PC-9 (cell line): ENCODE measurements around the gene SPRED2. TPM values are rescaled to one million over a fixed set of nuclear protein-coding genes. Genes with fewer than 3 reads are reported as not detected.
"Not testable (repeated sequence)": the region's sequence is repeated elsewhere in the genome, so short reads cannot be mapped to it uniquely, and the experiment has no call there.

Experiments used
- BruUV-seq: library from RNA; stranded (reverse); fragments of 400-500 nt; replicated peaks from 2 replicates; lab custom pipeline; 2021; lab: Mats Ljungman, UMichigan
- CTCF ChIA-PET: fragments of 300-600 bp; sonication (Branson Sonifier 250); formaldehyde crosslinking; loops from one replicate; lab custom pipeline; 2022; ENCODE audit warnings: antibody characterized with exemption; lab: Charles Lee
- POLR2A ChIA-PET: fragments of 300-600 bp; sonication (Branson Sonifier 250); formaldehyde crosslinking; loops from one replicate; lab custom pipeline; 2022; ENCODE audit warnings: antibody characterized with exemption; ENCODE audit not compliant: unreplicated experiment; lab: Charles Lee
- DNase-seq, 2 experiments: peaks; one replicate each; pipeline versions ENCODE4 v3.0.0 to v3.0.0-alpha.2; 2015 to 2022; ENCODE audit warnings: mixed read lengths in 1 of 2
- H2AFZ ChIP-seq: fragments of 200-600 bp; sonication (generic); 2 replicates; pipeline ENCODE4 v1.8.1; 2017; ENCODE audit warnings: antibody characterized with exemption
- H3F3A ChIP-seq: fragments of 200-600 bp; sonication (generic); 2 replicates; pipeline ENCODE4 v1.8.1; 2017; ENCODE audit warnings: antibody characterized with exemption, mild to moderate bottlenecking, low read depth; ENCODE audit not compliant: insufficient read depth
- H3K27ac ChIP-seq: fragments of 200-600 bp; sonication (generic); 2 replicates; pipeline ENCODE4 v1.6.1; 2016; ENCODE audit warnings: mixed run types
- H3K27me3 ChIP-seq: fragments of 200-600 bp; sonication (generic); 2 replicates; pipeline ENCODE4 v1.6.1; 2016; ENCODE audit warnings: low read depth, mixed run types; ENCODE audit not compliant: insufficient read depth
- H3K36me3 ChIP-seq: fragments of 200-600 bp; sonication (generic); 2 replicates; pipeline ENCODE4 v1.6.1; 2016; ENCODE audit warnings: low read depth, mixed run types
- H3K4me1 ChIP-seq: fragments of 200-600 bp; sonication (generic); replicated peaks from 2 replicates; pipeline ENCODE4 v1.6.1; 2016; ENCODE audit warnings: mixed run types; ENCODE audit not compliant: insufficient read depth
- H3K4me2 ChIP-seq: fragments of 200-600 bp; sonication (generic); 2 replicates; pipeline ENCODE4 v1.6.1; 2017; ENCODE audit warnings: mixed run types
- H3K4me3 ChIP-seq: fragments of 200-600 bp; sonication (generic); 2 replicates; pipeline ENCODE4 v1.6.1; 2016; ENCODE audit warnings: mixed run types
- H3K79me2 ChIP-seq: fragments of 200-600 bp; sonication (generic); 2 replicates; pipeline ENCODE4 v1.6.1; 2017; ENCODE audit warnings: low read depth, mixed run types
- H3K9me2 ChIP-seq: fragments of 200-600 bp; sonication (generic); 2 replicates; pipeline ENCODE4 v1.8.1; 2017; ENCODE audit warnings: mild to moderate bottlenecking; ENCODE audit not compliant: insufficient read depth
- H3K9me3 ChIP-seq: fragments of 200-600 bp; sonication (generic); 2 replicates; pipeline ENCODE4 v1.8.1; 2016; ENCODE audit warnings: low read depth; ENCODE audit not compliant: insufficient read depth
- H4K20me1 ChIP-seq: fragments of 200-600 bp; sonication (generic); 2 replicates; pipeline ENCODE4 v1.8.1; 2017; ENCODE audit not compliant: insufficient read depth
- EZH2 ChIP-seq: fragments of 200-600 bp; sonication (generic); IDR thresholded peaks from 2 replicates; pipeline ENCODE4 v1.8.0; 2017; ENCODE audit warnings: antibody characterized with exemption, low read depth
- intact Hi-C: fragments of 100-400 bp; cut with micrococcal nuclease; formaldehyde crosslinking; loops from one replicate; pipeline ENCODE4 v1.10.0; 2022; ENCODE audit not compliant: unreplicated experiment
- total RNA-seq: library from RNA; stranded (reverse); gene quantifications from 2 replicates; pipeline ENCODE4 v1.2.3, GENCODE V29; 2021
- TF ChIP-seq, protein P1 (sequence below): fragments of 200-600 bp; sonication (generic); conservative IDR thresholded peaks from 2 replicates; pipeline ENCODE4 v1.6.1; 2017; ENCODE audit warnings: mixed run types, antibody characterized with exemption, mild to moderate bottlenecking, moderate library complexity

Gene SPRED2
- total RNA-seq, 1 experiment from 2014 or later, result 33.6 TPM

DNA sequence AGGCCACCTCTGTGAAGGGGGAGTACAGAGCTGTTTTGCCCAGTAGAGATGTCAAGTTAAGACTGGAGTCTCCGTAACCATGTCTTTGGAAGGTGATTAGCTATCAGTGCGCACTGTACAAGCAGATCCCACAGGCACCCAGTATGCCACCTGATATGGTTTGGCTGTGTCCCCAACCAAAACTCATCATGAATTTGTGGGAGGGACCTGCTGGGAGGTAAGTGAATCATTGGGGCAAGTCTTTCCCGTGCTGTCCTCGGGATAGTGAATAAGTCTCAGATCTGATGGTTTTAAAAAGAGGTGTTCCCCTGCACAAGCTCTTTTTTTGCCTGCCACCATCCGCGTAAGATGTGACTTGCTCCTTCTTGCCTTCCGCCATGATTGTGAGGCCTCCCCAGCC lies 114.6 kb downstream of the SPRED2 start:
- no peak overlapping the region for H2AFZ ChIP-seq
- H3F3A ChIP-seq, result peaks cover 33% of the 10 kb centered on the region
- no TSS peak for BruUV-seq
- H3K79me2 ChIP-seq, result peaks cover 19% of the 10 kb centered on the region
- peaks cover 32% of the 10 kb centered on the region for H3K4me1 ChIP-seq
- no peaks in the 10 kb centered on the region for H4K20me1 ChIP-seq
- peaks cover 7% of the 10 kb centered on the region; the same call in 1 of the 2 replicates for H3K36me3 ChIP-seq
- ChIA-PET POLR2A (no interaction called here), CTCF (no interaction called here)
- no peak for TF ChIP-seq EZH2
- TF ChIP-seq, protein P1, sequence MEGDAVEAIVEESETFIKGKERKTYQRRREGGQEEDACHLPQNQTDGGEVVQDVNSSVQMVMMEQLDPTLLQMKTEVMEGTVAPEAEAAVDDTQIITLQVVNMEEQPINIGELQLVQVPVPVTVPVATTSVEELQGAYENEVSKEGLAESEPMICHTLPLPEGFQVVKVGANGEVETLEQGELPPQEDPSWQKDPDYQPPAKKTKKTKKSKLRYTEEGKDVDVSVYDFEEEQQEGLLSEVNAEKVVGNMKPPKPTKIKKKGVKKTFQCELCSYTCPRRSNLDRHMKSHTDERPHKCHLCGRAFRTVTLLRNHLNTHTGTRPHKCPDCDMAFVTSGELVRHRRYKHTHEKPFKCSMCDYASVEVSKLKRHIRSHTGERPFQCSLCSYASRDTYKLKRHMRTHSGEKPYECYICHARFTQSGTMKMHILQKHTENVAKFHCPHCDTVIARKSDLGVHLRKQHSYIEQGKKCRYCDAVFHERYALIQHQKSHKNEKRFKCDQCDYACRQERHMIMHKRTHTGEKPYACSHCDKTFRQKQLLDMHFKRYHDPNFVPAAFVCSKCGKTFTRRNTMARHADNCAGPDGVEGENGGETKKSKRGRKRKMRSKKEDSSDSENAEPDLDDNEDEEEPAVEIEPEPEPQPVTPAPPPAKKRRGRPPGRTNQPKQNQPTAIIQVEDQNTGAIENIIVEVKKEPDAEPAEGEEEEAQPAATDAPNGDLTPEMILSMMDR, result no peak
- no peaks in the 10 kb centered on the region for H3K9me3 ChIP-seq
- H3K4me3 ChIP-seq, result no peak overlapping the region
- H3K27ac ChIP-seq, result no peak overlapping the region
- no peak for DNase-seq
- no peak overlapping the region for H3K4me2 ChIP-seq
- intact Hi-C loops, result no loop called here
- no peaks in the 10 kb centered on the region for H3K27me3 ChIP-seq
- H3K9me2 ChIP-seq, result no peaks in the 10 kb centered on the region

DNA sequence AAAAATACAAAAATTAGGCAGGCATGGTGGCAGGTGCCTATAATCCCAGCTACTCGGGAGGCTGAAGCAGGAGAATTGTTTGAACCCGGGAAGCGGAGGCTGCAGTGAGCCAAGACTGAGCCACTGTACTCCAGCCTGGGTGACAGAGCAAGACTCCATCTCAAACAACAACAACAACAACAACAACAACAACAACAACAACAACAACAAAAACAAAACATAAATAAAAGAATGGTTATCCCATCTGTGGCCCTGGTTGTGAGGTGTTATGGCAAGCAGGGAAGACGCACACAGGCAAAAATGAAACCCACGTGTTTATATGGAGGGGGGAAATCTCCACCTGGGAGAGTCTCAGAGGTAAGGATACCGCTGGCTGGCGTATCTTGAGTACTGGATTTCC lies 115.0 kb downstream of the SPRED2 start:
- Histone ChIP-seq H3K36me3 (peaks cover 12% of the 10 kb centered on the region; the same call in 1 of the 2 replicates), H3K4me1 (peaks cover 32% of the 10 kb centered on the region), H3F3A (peaks cover 33% of the 10 kb centered on the region), H3K79me2 (peaks cover 19% of the 10 kb centered on the region)
- POLR2A ChIA-PET, H3K4me3 ChIP-seq, H4K20me1 ChIP-seq, H3K27me3 ChIP-seq, CTCF ChIA-PET, intact Hi-C loops, BruUV-seq, H3K4me2 ChIP-seq, H2AFZ ChIP-seq, H3K9me2 ChIP-seq, H3K27ac ChIP-seq, H3K9me3 ChIP-seq, DNase-seq: not testable (repeated sequence)

DNA sequence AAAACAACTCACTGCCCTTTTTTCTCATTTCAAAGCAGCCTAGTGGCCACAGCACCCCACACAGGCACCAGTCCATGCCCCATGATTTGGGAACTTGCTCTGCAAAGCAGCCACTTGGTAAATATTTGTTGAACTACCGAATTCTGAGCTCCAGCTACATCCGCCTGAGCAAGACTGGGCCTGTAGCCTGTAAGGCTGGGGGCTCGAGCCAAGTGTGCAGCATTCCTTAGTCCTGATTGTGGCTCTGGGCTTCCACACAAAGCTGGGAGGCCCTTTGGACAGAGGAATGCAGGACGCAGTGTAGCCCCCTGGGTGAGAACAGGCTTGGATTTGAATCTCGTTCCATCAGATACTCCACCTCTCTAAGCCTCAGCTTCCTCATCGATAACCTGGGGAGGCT lies 116.3 kb downstream of the SPRED2 start:
- ChIA-PET POLR2A (no interaction called here), CTCF (no interaction called here)
- TF ChIP-seq EZH2, result no peak
- TF ChIP-seq, protein P1, result no peak
- Histone ChIP-seq H4K20me1 (no peaks in the 10 kb centered on the region), H3K4me3 (no peak overlapping the region), H2AFZ (no peak overlapping the region), H3K36me3 (peaks cover 15% of the 10 kb centered on the region; the same call in 1 of the 2 replicates), H3K4me1 (peaks cover 23% of the 10 kb centered on the region), H3K27me3 (no peaks in the 10 kb centered on the region), H3K79me2 (peaks cover 19% of the 10 kb centered on the region), H3K9me2 (no peaks in the 10 kb centered on the region), H3K9me3 (no peaks in the 10 kb centered on the region), H3F3A (peaks cover 24% of the 10 kb centered on the region), H3K4me2 (no peak overlapping the region), H3K27ac (no peak overlapping the region)
- intact Hi-C loops, result no loop called here
- DNase-seq, result no peak
- no TSS peak for BruUV-seq
